HG02973 (cell line): ENCODE measurements around the gene PCGF6.
A peak's percentile ranks its signal among the peaks of the same experiment; 100 is the strongest.
"Not testable (repeated sequence)": the region's sequence is repeated elsewhere in the genome, so short reads cannot be mapped to it uniquely, and the experiment has no call there.

Experiments used
- ATAC-seq: cut with Tn5 transposase; IDR thresholded peaks from one replicate; pipeline ENCODE4 v1.9.1; 2021; ENCODE audit warnings: moderate library complexity; ENCODE audit not compliant: unreplicated experiment

The PCGF6 gene

GRCh38 chr10:103350517-103351260 is at the start of gene PCGF6:
Gene PCGF6, minus strand, starts transcription at chr10:103351140. Its CDS starts 74 bp downstream, at chr10:103351066.
- ATAC-seq: peak; percentile 75

GRCh38 chr10:103397191-103397825 is 46.4 kb upstream of the PCGF6 start:
- no peak for ATAC-seq

GRCh38 chr10:103396789-103397087 is 45.8 kb upstream of the PCGF6 start:
- no peak for ATAC-seq

- peak; percentile 97 for ATAC-seq
Measured at GRCh38 chr10:103396067-103396788, 45.3 kb upstream of the PCGF6 start, which contains the start of the genes ATP5MK and PDCD11. Gene ATP5MK, minus strand, starts transcription at chr10:103396475. Its CDS starts 4,018 bp downstream, at chr10:103392457. Gene PDCD11, plus strand, starts transcription at chr10:103396626. Its CDS starts 1,801 bp downstream, at chr10:103398427.

GRCh38 chr10:103395754-103396066 is 44.8 kb upstream of the PCGF6 start:
- no peak for ATAC-seq

- ATAC-seq: no peak
Measured at GRCh38 chr10:103394180-103394579, 43.2 kb upstream of the PCGF6 start.

GRCh38 chr10:103382769-103383168 is 31.8 kb upstream of the PCGF6 start:
- ATAC-seq: no peak

- no peak for ATAC-seq
Measured at GRCh38 chr10:103374263-103374662, 23.3 kb upstream of the PCGF6 start.

GRCh38 chr10:103373544-103373943 is 22.6 kb upstream of the PCGF6 start:
- peak; percentile 45 for ATAC-seq

GRCh38 chr10:103367782-103368518 is 17.0 kb upstream of the PCGF6 start, which contains the start of gene TAF5:
Gene TAF5, plus strand, starts transcription at chr10:103367976. Its CDS starts 14 bp downstream, at chr10:103367990.
- ATAC-seq: peak; percentile 47

- no peak for ATAC-seq
Measured at GRCh38 chr10:103367379-103367781, 16.4 kb upstream of the PCGF6 start.

GRCh38 chr10:103360791-103361190 is 9.9 kb upstream of the PCGF6 start:
- not testable (repeated sequence) for ATAC-seq

GRCh38 chr10:103359493-103359892 is 8.6 kb upstream of the PCGF6 start:
- ATAC-seq: not testable (repeated sequence)

GRCh38 chr10:103355906-103356599 is 5.1 kb upstream of the PCGF6 start:
- ATAC-seq: no peak

GRCh38 chr10:103354567-103354966 is 3.6 kb upstream of the PCGF6 start:
- not testable (repeated sequence) for ATAC-seq

- ATAC-seq: no peak
Measured at GRCh38 chr10:103353281-103353680, 2.3 kb upstream of the PCGF6 start.

- ATAC-seq: no peak
Measured at GRCh38 chr10:103350175-103350516, 794 bp downstream of the PCGF6 start.

- no peak for ATAC-seq
Measured at GRCh38 chr10:103336370-103336769, 14.6 kb downstream of the PCGF6 start.

GRCh38 chr10:103334567-103334966 is 16.4 kb downstream of the PCGF6 start:
- no peak for ATAC-seq

- ATAC-seq: no peak
Measured at GRCh38 chr10:103333934-103334520, 16.9 kb downstream of the PCGF6 start.
